ENCODE data around the gene PRAMEF4. TPM values are rescaled to one million over a fixed set of nuclear protein-coding genes. Genes with fewer than 3 reads are reported as not detected.
"Not testable (repeated sequence)": the region's sequence is repeated elsewhere in the genome, so short reads cannot be mapped to it uniquely, and the experiment has no call there.

PRAMEF4 gene
- total RNA-seq: not detected

- ATAC-seq; H3K36me3 Mint-ChIP-seq (ENCODE audit: low read depth); intact Hi-C loops (cut with DNase I, micrococcal nuclease); H3K4me1 Mint-ChIP-seq; H3K27ac Mint-ChIP-seq; CTCF ChIA-PET; H3K4me3 Mint-ChIP-seq; H3K9me3 Mint-ChIP-seq (ENCODE audit: low read depth); H3K27me3 Mint-ChIP-seq; DNase-seq; POLR2A ChIA-PET: not testable (repeated sequence)
Observed at GRCh38 chr1:12886101-12886500, at the start of gene PRAMEF4. Gene PRAMEF4, minus strand, starts transcription at chr1:12886201. Its CDS starts 2,807 bp downstream, at chr1:12883394.

GRCh38 chr1:12924368-12924767 lies 38.4 kb upstream of the PRAMEF4 start:
- H3K27ac Mint-ChIP-seq; H3K27me3 Mint-ChIP-seq; H3K4me3 Mint-ChIP-seq; H3K9me3 Mint-ChIP-seq (ENCODE audit: low read depth); H3K36me3 Mint-ChIP-seq (ENCODE audit: low read depth); DNase-seq; POLR2A ChIA-PET; ATAC-seq; intact Hi-C loops (cut with DNase I, micrococcal nuclease); CTCF ChIA-PET; H3K4me1 Mint-ChIP-seq: not testable (repeated sequence)

- intact Hi-C loops (cut with DNase I, micrococcal nuclease); CTCF ChIA-PET; H3K4me3 Mint-ChIP-seq; H3K4me1 Mint-ChIP-seq; H3K36me3 Mint-ChIP-seq (ENCODE audit: low read depth); DNase-seq; POLR2A ChIA-PET; H3K27ac Mint-ChIP-seq; H3K9me3 Mint-ChIP-seq (ENCODE audit: low read depth); H3K27me3 Mint-ChIP-seq; ATAC-seq: not testable (repeated sequence)
Observed at GRCh38 chr1:12921749-12922148, 35.7 kb upstream of the PRAMEF4 start.

- CTCF ChIA-PET; H3K4me1 Mint-ChIP-seq; ATAC-seq; H3K36me3 Mint-ChIP-seq (ENCODE audit: low read depth); intact Hi-C loops (cut with DNase I, micrococcal nuclease); H3K27ac Mint-ChIP-seq; H3K27me3 Mint-ChIP-seq; DNase-seq; POLR2A ChIA-PET; H3K9me3 Mint-ChIP-seq (ENCODE audit: low read depth); H3K4me3 Mint-ChIP-seq: not testable (repeated sequence)
Observed at GRCh38 chr1:12916310-12916709, 30.3 kb upstream of the PRAMEF4 start, which contains the start of gene PRAMEF7. Gene PRAMEF7, plus strand, starts transcription at chr1:12916610. Its CDS starts 1,083 bp downstream, at chr1:12917693.

GRCh38 chr1:12903793-12904572 lies 18.0 kb upstream of the PRAMEF4 start:
- H3K27ac Mint-ChIP-seq; POLR2A ChIA-PET; ATAC-seq; H3K4me1 Mint-ChIP-seq; CTCF ChIA-PET; H3K4me3 Mint-ChIP-seq; H3K36me3 Mint-ChIP-seq (ENCODE audit: low read depth); H3K9me3 Mint-ChIP-seq (ENCODE audit: low read depth); H3K27me3 Mint-ChIP-seq; intact Hi-C loops (cut with DNase I, micrococcal nuclease); DNase-seq: not testable (repeated sequence)

GRCh38 chr1:12899186-12899585 lies 13.2 kb upstream of the PRAMEF4 start:
- H3K4me3 Mint-ChIP-seq; H3K4me1 Mint-ChIP-seq; H3K36me3 Mint-ChIP-seq (ENCODE audit: low read depth); H3K27me3 Mint-ChIP-seq; DNase-seq; H3K27ac Mint-ChIP-seq; CTCF ChIA-PET; POLR2A ChIA-PET; intact Hi-C loops (cut with DNase I, micrococcal nuclease); H3K9me3 Mint-ChIP-seq (ENCODE audit: low read depth); ATAC-seq: not testable (repeated sequence)

- POLR2A ChIA-PET; H3K36me3 Mint-ChIP-seq (ENCODE audit: low read depth); H3K27ac Mint-ChIP-seq; ATAC-seq; H3K9me3 Mint-ChIP-seq (ENCODE audit: low read depth); H3K4me1 Mint-ChIP-seq; H3K4me3 Mint-ChIP-seq; CTCF ChIA-PET; H3K27me3 Mint-ChIP-seq; intact Hi-C loops (cut with DNase I, micrococcal nuclease); DNase-seq: not testable (repeated sequence)
Observed at GRCh38 chr1:12898170-12898569, 12.2 kb upstream of the PRAMEF4 start, which contains the start of gene PRAMEF10. Gene PRAMEF10, minus strand, starts transcription at chr1:12898270. Its CDS starts 2,423 bp downstream, at chr1:12895847.

- CTCF ChIA-PET; intact Hi-C loops (cut with DNase I, micrococcal nuclease); H3K36me3 Mint-ChIP-seq (ENCODE audit: low read depth); H3K27ac Mint-ChIP-seq; ATAC-seq; H3K4me1 Mint-ChIP-seq; H3K27me3 Mint-ChIP-seq; H3K9me3 Mint-ChIP-seq (ENCODE audit: low read depth); H3K4me3 Mint-ChIP-seq; POLR2A ChIA-PET; DNase-seq: not testable (repeated sequence)
Observed at GRCh38 chr1:12878453-12878852, 7.5 kb downstream of the PRAMEF4 start.

GRCh38 chr1:12863131-12863880 lies 22.7 kb downstream of the PRAMEF4 start:
- H3K36me3 Mint-ChIP-seq (ENCODE audit: low read depth); H3K27ac Mint-ChIP-seq; H3K4me3 Mint-ChIP-seq; DNase-seq; H3K9me3 Mint-ChIP-seq (ENCODE audit: low read depth); CTCF ChIA-PET; intact Hi-C loops (cut with DNase I, micrococcal nuclease); H3K4me1 Mint-ChIP-seq; H3K27me3 Mint-ChIP-seq; POLR2A ChIA-PET; ATAC-seq: not testable (repeated sequence)

GRCh38 chr1:12856786-12857185 lies 29.2 kb downstream of the PRAMEF4 start, which contains the start of gene PRAMEF2:
Gene PRAMEF2, plus strand, starts transcription at chr1:12857086. Its CDS starts 1,924 bp downstream, at chr1:12859010.
- intact Hi-C loops (cut with DNase I, micrococcal nuclease); H3K27ac Mint-ChIP-seq; H3K4me1 Mint-ChIP-seq; H3K36me3 Mint-ChIP-seq (ENCODE audit: low read depth); DNase-seq; H3K9me3 Mint-ChIP-seq (ENCODE audit: low read depth); H3K4me3 Mint-ChIP-seq; CTCF ChIA-PET; POLR2A ChIA-PET; H3K27me3 Mint-ChIP-seq; ATAC-seq: not testable (repeated sequence)

- Mint-ChIP-seq H3K27me3 (peaks cover 5% of the 10 kb centered on the region), H3K9me3 (ENCODE audit: low read depth) (peaks cover 3% of the 10 kb centered on the region), H3K36me3 (ENCODE audit: low read depth) (no peaks in the 10 kb centered on the region), H3K4me3 (no peak overlapping the region), H3K27ac (no peak overlapping the region), H3K4me1 (no peaks in the 10 kb centered on the region)
- ATAC-seq (no peak), DNase-seq (no peak)
- ChIA-PET CTCF (no interaction called here), POLR2A (no interaction called here)
- intact Hi-C loops (cut with DNase I, micrococcal nuclease): no loop called here
Observed at GRCh38 chr1:12851779-12852178, 34.2 kb downstream of the PRAMEF4 start.

- H3K4me3 Mint-ChIP-seq; H3K36me3 Mint-ChIP-seq (ENCODE audit: low read depth); DNase-seq; CTCF ChIA-PET; H3K4me1 Mint-ChIP-seq; POLR2A ChIA-PET; H3K27ac Mint-ChIP-seq; H3K9me3 Mint-ChIP-seq (ENCODE audit: low read depth); H3K27me3 Mint-ChIP-seq; intact Hi-C loops (cut with DNase I, micrococcal nuclease); ATAC-seq: not testable (repeated sequence)
Observed at GRCh38 chr1:12848620-12849019, 37.4 kb downstream of the PRAMEF4 start, which contains the start of gene HNRNPCL1. Gene HNRNPCL1, minus strand, starts transcription at chr1:12848720. Its CDS starts 431 bp downstream, at chr1:12848289.

Data from activated CD4-positive, alpha-beta T cell treated with anti-CD3 and anti-CD28 coated beads for 36 hours (primary cell).